Cardiac muscle cell (in vitro differentiated cells and primary cell): ENCODE results near the gene FAM186B. TPM values are rescaled to one million over a fixed set of nuclear protein-coding genes. Genes with fewer than 3 reads are reported as not detected.
A peak's percentile ranks its signal among the peaks of the same experiment; 100 is the strongest.

ENCODE experiments used
- DNase-seq, 2 donors: peaks; one replicate each; pipeline versions ENCODE4 v3.0.0 to v3.0.0-alpha.2; 2010 to 2017; ENCODE audit warnings: low read depth in 1 of 2, low spot score in 1 of 2
- H3K27ac ChIP-seq: fragments of 200-600 bp; sonication (generic); 2 replicates; pipeline ENCODE4 v1.5.1; 2016
- H3K27me3 ChIP-seq: fragments of 200-600 bp; sonication (generic); 2 replicates; pipeline ENCODE4 v1.6.0; 2016; ENCODE audit warnings: control low read depth
- H3K36me3 ChIP-seq: fragments of 200-600 bp; sonication (generic); 2 replicates; pipeline ENCODE4 v1.5.1; 2016; ENCODE audit warnings: control low read depth
- H3K4me1 ChIP-seq: fragments of 200-600 bp; sonication (generic); 2 replicates; pipeline ENCODE4 v1.8.1; 2017; ENCODE audit warnings: low read depth, mild to moderate bottlenecking, mixed run types
- H3K4me3 ChIP-seq: fragments of 200-600 bp; sonication (generic); 2 replicates; pipeline ENCODE4 v1.5.1; 2016; ENCODE audit warnings: mild to moderate bottlenecking
- H3K9me3 ChIP-seq: fragments of 200-600 bp; sonication (generic); 2 replicates; pipeline ENCODE4 v1.5.1; 2017; ENCODE audit warnings: low read depth, mild to moderate bottlenecking, control low read depth
- CTCF ChIP-seq: IDR thresholded peaks from 2 replicates; pipeline ENCODE4 v1.5.1; 2012; ENCODE audit warnings: low read depth, mild to moderate bottlenecking, low read length
- polyA plus RNA-seq: library from polyadenylated mRNA; unstranded; fragments of >200 nt; fragmentation: Nextera tagmentation; extraction: Ambion mirVana; gene quantifications from 2 replicates; pipeline ENCODE4 v1.2.1, GENCODE V29; 2016
- total RNA-seq: library from RNA; depleted of rRNA; stranded (reverse); fragments of >200 nt; gene quantifications from 2 replicates; pipeline ENCODE4 v1.2.3, GENCODE V29; 2016

The FAM186B gene
- total and polyA plus RNA-seq, 2 experiments from 2014 or later, result 0.99 to 1.6 TPM

DNA sequence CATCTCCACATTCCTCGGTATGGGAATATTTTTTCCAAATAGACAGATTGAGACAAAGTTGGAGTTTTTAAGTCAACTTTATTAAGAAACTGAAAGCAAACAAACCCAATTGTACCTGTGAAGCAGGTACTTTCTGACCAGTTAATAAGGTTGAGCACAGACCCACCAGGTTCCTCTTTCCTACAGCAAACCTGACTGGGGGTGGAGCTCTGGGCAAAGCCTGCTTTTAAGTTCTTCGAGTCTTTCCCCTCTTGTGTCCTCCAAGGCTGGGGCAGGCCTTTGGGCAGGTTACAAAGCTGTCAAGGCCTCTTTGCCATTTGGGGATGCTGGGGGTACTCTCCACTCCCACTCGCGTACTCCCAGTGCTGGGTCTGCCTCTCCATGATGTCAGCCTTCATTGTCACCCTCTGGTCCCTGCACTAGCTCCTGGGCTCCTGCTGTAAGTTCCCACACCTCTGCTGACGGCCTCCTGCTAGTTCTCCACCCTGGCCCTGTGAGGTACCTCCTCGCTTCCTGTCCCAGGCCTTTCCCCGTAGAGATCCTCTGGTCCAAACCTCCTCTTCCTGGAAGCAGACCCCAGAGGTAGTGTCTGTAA lies 63.4 kb downstream of the FAM186B start:
- DNase-seq, result no peak
- no peak for TF ChIP-seq CTCF
- H3K4me3 ChIP-seq, result no peak overlapping the region

GRCh38 chr12:49541140-49541861 lies 64.1 kb downstream of the FAM186B start:
- peak in 1 of 2 donors; percentile 8 for DNase-seq
- H3K27me3 ChIP-seq, result peaks cover 99% of the 10 kb centered on the region
- TF ChIP-seq CTCF, result no peak
- peaks cover 4% of the 10 kb centered on the region for H3K4me1 ChIP-seq
- H3K9me3 ChIP-seq, result no peaks in the 10 kb centered on the region
- no peak overlapping the region for H3K27ac ChIP-seq
- no peaks in the 10 kb centered on the region for H3K36me3 ChIP-seq
- no peak overlapping the region for H3K4me3 ChIP-seq

More for the DNA sequence above, 63.4 kb downstream of the FAM186B start:
- peaks cover 99% of the 10 kb centered on the region for H3K27me3 ChIP-seq
- H3K9me3 ChIP-seq, result no peaks in the 10 kb centered on the region
- no peaks in the 10 kb centered on the region for H3K36me3 ChIP-seq
- H3K27ac ChIP-seq, result no peak overlapping the region
- H3K4me1 ChIP-seq, result peaks cover 4% of the 10 kb centered on the region

DNA sequence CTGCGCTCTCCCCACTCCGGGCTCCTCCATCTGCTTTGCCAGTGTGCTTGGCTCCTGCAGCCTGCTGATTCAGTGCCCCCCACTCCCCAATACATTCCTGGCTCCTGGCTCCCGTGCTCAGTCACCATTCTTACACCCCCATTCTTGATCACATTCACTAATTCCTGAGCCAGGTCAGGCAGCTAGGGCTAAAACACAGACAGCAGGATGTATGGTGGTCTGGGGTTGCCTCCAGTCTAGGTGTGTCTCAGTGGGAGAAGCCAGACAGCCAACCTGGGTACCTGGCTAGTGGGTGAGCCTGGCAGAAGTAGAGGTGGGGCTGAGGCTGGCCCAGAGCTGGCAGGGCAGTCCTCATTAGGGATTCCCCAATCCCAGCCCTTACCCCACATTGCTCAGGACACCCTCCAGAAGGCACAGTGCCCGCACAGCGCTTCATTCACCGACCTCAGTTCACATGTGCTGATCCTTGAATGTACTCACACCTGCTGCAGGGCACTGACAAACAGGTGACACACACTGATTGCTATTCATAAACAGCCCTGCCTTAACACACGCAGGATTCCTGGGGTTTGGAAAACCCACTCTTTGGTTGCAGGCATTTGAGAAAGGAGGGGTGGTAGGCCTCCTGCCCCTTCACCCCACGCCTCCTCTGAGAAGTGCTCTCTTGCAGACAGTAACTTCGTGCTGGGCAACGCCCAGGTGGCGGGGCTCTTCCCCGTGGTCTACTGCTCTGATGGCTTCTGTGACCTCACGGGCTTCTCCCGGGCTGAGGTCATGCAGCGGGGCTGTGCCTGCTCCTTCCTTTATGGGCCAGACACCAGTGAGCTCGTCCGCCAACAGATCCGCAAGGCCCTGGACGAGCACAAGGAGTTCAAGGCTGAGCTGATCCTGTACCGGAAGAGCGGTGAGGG lies 65.0 kb downstream of the FAM186B start:
- peak in 1 of 2 donors; percentile 1 for DNase-seq
- Histone ChIP-seq H3K9me3 (no peaks in the 10 kb centered on the region), H3K4me3 (no peak overlapping the region), H3K4me1 (peaks cover 4% of the 10 kb centered on the region), H3K36me3 (no peaks in the 10 kb centered on the region), H3K27me3 (peaks cover 99% of the 10 kb centered on the region), H3K27ac (no peak overlapping the region)
- no peak for TF ChIP-seq CTCF

GRCh38 chr12:49539406-49540228 lies 65.8 kb downstream of the FAM186B start:
- peaks cover 4% of the 10 kb centered on the region for H3K4me1 ChIP-seq
- no peak for DNase-seq
- H3K27ac ChIP-seq, result no peak overlapping the region
- H3K4me3 ChIP-seq, result no peak overlapping the region
- peaks cover 100% of the 10 kb centered on the region for H3K27me3 ChIP-seq
- H3K36me3 ChIP-seq, result no peaks in the 10 kb centered on the region
- TF ChIP-seq CTCF, result no peak
- no peaks in the 10 kb centered on the region for H3K9me3 ChIP-seq
